HepG2 (cell line): Measurements from ENCODE around the gene SNX12. TPM values are rescaled to one million over a fixed set of nuclear protein-coding genes. Genes with fewer than 3 reads are reported as not detected.

Experiments used
- ATAC-seq: fragments of 200-7000 bp; cut with Tn5 transposase; 3 replicates; pipeline ENCODE4 v1.9.1; 2020; ENCODE audit warnings: mild to moderate bottlenecking, moderate library complexity
- BruUV-seq: library from RNA; stranded (reverse); fragments of 400-500 nt; replicated peaks from 2 replicates; lab custom pipeline; 2021; lab: Mats Ljungman, UMichigan
- CTCF ChIA-PET: fragments of 300-600 bp; formaldehyde crosslinking; extraction: SDS; loops from one replicate; lab custom pipeline; 2021; ENCODE audit warnings: low total read pairs, inconsistent platforms, low intra/inter-chr PET ratio; lab: Yijun Ruan, JAX
- POLR2A ChIA-PET: fragments of 350-600 bp; sonication (Branson Sonifier 250); formaldehyde crosslinking; loops from one replicate; lab custom pipeline; 2020; ENCODE audit warnings: antibody characterized with exemption, inconsistent platforms; lab: Yijun Ruan, JAX
- DNase-seq: peaks from one replicate; pipeline ENCODE4 v3.0.0-alpha.2; 2015; ENCODE audit warnings: low spot score
- FAIRE-seq: peaks from 3 replicates; lab custom pipeline; 2011; peaks lifted over from hg19 to GRCh38; lab: Jason Lieb, UNC
- H2AFZ ChIP-seq: one replicate; pipeline ENCODE4 v1.6.1; 2011; ENCODE audit warnings: low read length, inconsistent platforms
- H3K27ac ChIP-seq: fragments of 300-600 bp; 3 replicates; pipeline ENCODE4 v1.8.0; 2011; ENCODE audit warnings: mixed run types, mild to moderate bottlenecking, mixed read lengths, low read length, inconsistent platforms; ENCODE audit not compliant: insufficient read depth; ENCODE audit errors: extremely low read length
- H3K27me3 ChIP-seq, 2 experiments: fragments of 200-600 bp in 1 of 2; 2 replicates in 1 of 2; 3 replicates in 1 of 2; pipeline versions ENCODE4 v1.6.0 to v1.8.0; 2011; ENCODE audit warnings: low read length in 2 of 2, mild to moderate bottlenecking in 2 of 2, moderate library complexity in 2 of 2, inconsistent platforms in 1 of 2; ENCODE audit not compliant: insufficient read depth in 2 of 2, control insufficient read depth in 1 of 2
- H3K36me3 ChIP-seq, 2 experiments: fragments of 200-600 bp in 1 of 2; replicated peaks in 1 of 2; 2 replicates in 1 of 2; 3 replicates in 1 of 2; pipeline versions ENCODE4 v1.5.1 to v1.8.0; 2011; ENCODE audit warnings: low read length in 2 of 2, inconsistent platforms in 1 of 2; ENCODE audit not compliant: insufficient read depth in 2 of 2, control insufficient read depth in 1 of 2
- H3K4me1 ChIP-seq: 2 replicates; pipeline ENCODE4 v1.5.1; 2012; ENCODE audit warnings: low read length, inconsistent platforms; ENCODE audit not compliant: insufficient read depth
- H3K4me2 ChIP-seq: 2 replicates; pipeline ENCODE4 v1.6.0; 2011; ENCODE audit warnings: low read depth, low read length, inconsistent platforms
- H3K4me3 ChIP-seq, 3 experiments: fragments of 200-600 bp in 1 of 3; sonication (generic), shearing (Covaris generic) in 1 of 3; replicated peaks in 1 of 3; 2 replicates each; pipeline ENCODE4 v1.5.1; 2011 to 2016; ENCODE audit warnings: low read length in 3 of 3, inconsistent platforms in 2 of 3, low read depth in 2 of 3, mild to moderate bottlenecking in 2 of 3, control low read depth in 1 of 3, mixed read lengths in 1 of 3; ENCODE audit not compliant: insufficient read depth in 1 of 3
- H3K79me2 ChIP-seq: one replicate; pipeline ENCODE4 v1.6.1; 2011; ENCODE audit warnings: low read length, inconsistent platforms; ENCODE audit not compliant: insufficient read depth
- H3K9ac ChIP-seq: 2 replicates; pipeline ENCODE4 v1.6.0; 2011; ENCODE audit warnings: mild to moderate bottlenecking, low read depth, low read length, inconsistent platforms; ENCODE audit not compliant: insufficient read depth
- H3K9me3 ChIP-seq: 2 replicates; pipeline ENCODE4 v1.5.1; 2012; ENCODE audit warnings: mild to moderate bottlenecking, low read length
- H4K20me1 ChIP-seq: 2 replicates; pipeline ENCODE4 v1.6.0; 2011; ENCODE audit warnings: inconsistent platforms, mild to moderate bottlenecking, low read length, moderate library complexity; ENCODE audit not compliant: insufficient read depth
- ARID3A ChIP-seq: IDR thresholded peaks from 2 replicates; pipeline ENCODE4 v1.6.1; 2012; ENCODE audit warnings: low read depth, low read length, improper control_type of control experiment
- CEBPB ChIP-seq: IDR thresholded peaks from 2 replicates; pipeline ENCODE4 v1.6.1; 2011; ENCODE audit warnings: low read depth, low read length, improper control_type of control experiment, borderline replicate concordance
- CEBPG ChIP-seq: IDR thresholded peaks from 2 replicates; pipeline ENCODE4 v1.6.1; 2016
- GPN1 ChIP-seq: sonication (generic); formaldehyde crosslinking; IDR thresholded peaks from 2 replicates; pipeline ENCODE4 v1.5.1; 2020; ENCODE audit warnings: missing genetic modification reagents, borderline replicate concordance
- MIXL1 ChIP-seq: IDR thresholded peaks from 2 replicates; pipeline ENCODE4 v1.6.1; 2016
- PHB2 ChIP-seq: fragments of 450-650 bp; IDR thresholded peaks from 2 replicates; pipeline ENCODE4 v1.6.1; 2018; ENCODE audit not compliant: partially characterized antibody
- POLR2G ChIP-seq: fragments of 200-400 bp; formaldehyde crosslinking; IDR thresholded peaks from 2 replicates; pipeline ENCODE4 v1.6.1; 2018; ENCODE audit warnings: mild to moderate bottlenecking, low read depth, low read length, moderate library complexity
- TEAD3 ChIP-seq: optimal IDR thresholded peaks from 2 replicates; pipeline ENCODE3; 2016; ENCODE audit warnings: borderline replicate concordance
- ZBTB20 ChIP-seq: sonication (generic); formaldehyde crosslinking; IDR thresholded peaks from 2 replicates; pipeline ENCODE4 v1.8.1; 2023; ENCODE audit warnings: missing genetic modification reagents, low read depth, mild to moderate bottlenecking, borderline replicate concordance
- ZNF296 ChIP-seq: sonication (generic); formaldehyde crosslinking; conservative IDR thresholded peaks from 2 replicates; pipeline ENCODE4 v1.5.0; 2020; ENCODE audit warnings: mild to moderate bottlenecking, missing genetic modification reagents
- ZNF326 ChIP-seq: sonication (generic); formaldehyde crosslinking; IDR thresholded peaks from 2 replicates; pipeline ENCODE4 v1.4.0; 2020; ENCODE audit warnings: missing genetic modification reagents, borderline replicate concordance
- ZNF432 ChIP-seq: sonication (generic); formaldehyde crosslinking; IDR thresholded peaks from 2 replicates; pipeline ENCODE4 v1.5.0; 2020; ENCODE audit warnings: missing genetic modification reagents, mild to moderate bottlenecking, borderline replicate concordance
- ZNF724P ChIP-seq: sonication (generic); formaldehyde crosslinking; IDR thresholded peaks from 2 replicates; pipeline ENCODE4 v1.8.0; 2022; ENCODE audit warnings: missing genetic modification reagents, borderline replicate concordance
- ZNF792 ChIP-seq: IDR thresholded peaks from 2 replicates; pipeline ENCODE4 v1.6.1; 2016
- WGBS: methylation state at CpG from one replicate; pipeline ENCODE4 v1.1.6; 2017; ENCODE audit warnings: low lambda C conversion rate; 5-methylcytosine and 5-hydroxymethylcytosine counted together
- in situ Hi-C: cut with HindIII; loops from 2 replicates; pipeline ENCODE4 v1.10.0; 2017; ENCODE audit warnings: low pct_unique_long_range_greater_than_20kb; ENCODE audit not compliant: extremely low pct_ligation_motif_present
- intact Hi-C: fragments of 100-400 bp; cut with micrococcal nuclease; formaldehyde crosslinking; loops from one replicate; pipeline ENCODE4 v1.10.0; 2022; ENCODE audit not compliant: unreplicated experiment
- polyA plus RNA-seq, 8 experiments: library from polyadenylated mRNA; depleted of rRNA in 3 of 8; stranded (reverse) in 7 of 8; unstranded in 1 of 8; fragments of >200 nt; fragmentation: Illumina TruSeq in 4 of 8; extraction: Trizol in 4 of 8; gene quantifications; 2 replicates each; pipeline versions ENCODE4 v1.2.1 to v1.2.3, GENCODE V29; 2011 to 2016; ENCODE audit warnings: low read depth in 4 of 8, missing spikeins in 1 of 8, mixed read lengths in 1 of 8; ENCODE audit not compliant: insufficient read depth in 1 of 8
- total RNA-seq, 5 experiments: library from RNA; depleted of rRNA; stranded (reverse); fragments of >200 nt; fragmentation: Illumina TruSeq; extraction: Trizol; gene quantifications; 2 replicates each; pipeline ENCODE4 v1.2.3, GENCODE V29; 2016; ENCODE audit warnings: low read depth in 1 of 5
- TF ChIP-seq, protein P1 (sequence below): sonication (generic); formaldehyde crosslinking; conservative IDR thresholded peaks from 2 replicates; pipeline ENCODE4 v1.4.0; 2020; ENCODE audit warnings: mild to moderate bottlenecking, missing genetic modification reagents, moderate library complexity
- TF ChIP-seq, protein P2 (sequence below): IDR thresholded peaks from 2 replicates; pipeline ENCODE4 v1.6.1; 2016; ENCODE audit warnings: missing compliant biosample characterization, missing genetic modification reagents, borderline replicate concordance
- TF ChIP-seq, protein P3 (sequence below): sonication (generic); formaldehyde crosslinking; IDR thresholded peaks from 2 replicates; pipeline ENCODE4 v1.5.0; 2020; ENCODE audit warnings: missing genetic modification reagents

SNX12 gene
- total and polyA plus RNA-seq, 2 of the 13 experiments (the other 11 are each of a cell fraction or from before 2014, with no cell fraction given): 30.3 to 42.2 TPM

GRCh38 chrX:71081330-71082123 lies 13.4 kb upstream of the SNX12 start:
- FAIRE-seq (peak; percentile 59), ATAC-seq (peak; percentile 97), DNase-seq (peak; percentile 81)
- peak overlapping the region in 1 of 3 experiments; percentile 28; a peak in 2 of 6 replicates for H3K4me3 ChIP-seq
- no peaks in the 10 kb centered on the region for H4K20me1 ChIP-seq
- no peaks in the 10 kb centered on the region for H3K9me3 ChIP-seq
- 0% methylated on average over 2 of the region's 3 CpGs for WGBS
- peak overlapping the region; percentile 58 for H3K27ac ChIP-seq
- H3K4me2 ChIP-seq: peak overlapping the region; percentile 53
- POLR2A ChIA-PET: interaction anchor here (1.2 kb wide), 1 partner anchor 14 kb away, joined by 4 read pairs; the partner anchor contains the start of gene SNX12
- peaks cover 29% of the 10 kb centered on the region for H3K4me1 ChIP-seq
- no peaks in the 10 kb centered on the region for H3K79me2 ChIP-seq
- no TSS peak for BruUV-seq
- no peaks in the 10 kb centered on the region for H3K36me3 ChIP-seq
- in situ Hi-C loops (no loop called here), intact Hi-C loops (no loop called here)
- no peaks in the 10 kb centered on the region for H3K27me3 ChIP-seq
- no peak overlapping the region for H3K9ac ChIP-seq
- no peak overlapping the region for H2AFZ ChIP-seq
- CTCF ChIA-PET: no interaction called here
- TF ChIP-seq ZBTB20 (CRISPR knock-in tag) (peak; percentile 100), CEBPB (peak; percentile 82), TEAD3 (CRISPR knock-in tag) (peak; percentile 65), GPN1 (no peak), ZNF792 (CRISPR knock-in tag) (0 out of 2 replicates have a peak, but pooled peaks have one; percentile 21), ZNF724P (CRISPR knock-in tag) (no peak), POLR2G (no peak), CEBPG (CRISPR knock-in tag) (peak; percentile 90), PHB2 (no peak), MIXL1 (0 out of 2 replicates have a peak, but pooled peaks have one; percentile 17), ZNF432 (CRISPR knock-in tag) (no peak), ZNF296 (no peak), ZNF326 (no peak), ARID3A (peak; percentile 39)
- TF ChIP-seq, protein P1, sequence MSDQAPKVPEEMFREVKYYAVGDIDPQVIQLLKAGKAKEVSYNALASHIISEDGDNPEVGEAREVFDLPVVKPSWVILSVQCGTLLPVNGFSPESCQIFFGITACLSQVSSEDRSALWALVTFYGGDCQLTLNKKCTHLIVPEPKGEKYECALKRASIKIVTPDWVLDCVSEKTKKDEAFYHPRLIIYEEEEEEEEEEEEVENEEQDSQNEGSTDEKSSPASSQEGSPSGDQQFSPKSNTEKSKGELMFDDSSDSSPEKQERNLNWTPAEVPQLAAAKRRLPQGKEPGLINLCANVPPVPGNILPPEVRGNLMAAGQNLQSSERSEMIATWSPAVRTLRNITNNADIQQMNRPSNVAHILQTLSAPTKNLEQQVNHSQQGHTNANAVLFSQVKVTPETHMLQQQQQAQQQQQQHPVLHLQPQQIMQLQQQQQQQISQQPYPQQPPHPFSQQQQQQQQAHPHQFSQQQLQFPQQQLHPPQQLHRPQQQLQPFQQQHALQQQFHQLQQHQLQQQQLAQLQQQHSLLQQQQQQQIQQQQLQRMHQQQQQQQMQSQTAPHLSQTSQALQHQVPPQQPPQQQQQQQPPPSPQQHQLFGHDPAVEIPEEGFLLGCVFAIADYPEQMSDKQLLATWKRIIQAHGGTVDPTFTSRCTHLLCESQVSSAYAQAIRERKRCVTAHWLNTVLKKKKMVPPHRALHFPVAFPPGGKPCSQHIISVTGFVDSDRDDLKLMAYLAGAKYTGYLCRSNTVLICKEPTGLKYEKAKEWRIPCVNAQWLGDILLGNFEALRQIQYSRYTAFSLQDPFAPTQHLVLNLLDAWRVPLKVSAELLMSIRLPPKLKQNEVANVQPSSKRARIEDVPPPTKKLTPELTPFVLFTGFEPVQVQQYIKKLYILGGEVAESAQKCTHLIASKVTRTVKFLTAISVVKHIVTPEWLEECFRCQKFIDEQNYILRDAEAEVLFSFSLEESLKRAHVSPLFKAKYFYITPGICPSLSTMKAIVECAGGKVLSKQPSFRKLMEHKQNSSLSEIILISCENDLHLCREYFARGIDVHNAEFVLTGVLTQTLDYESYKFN: peak; percentile 83
- TF ChIP-seq, protein P2, sequence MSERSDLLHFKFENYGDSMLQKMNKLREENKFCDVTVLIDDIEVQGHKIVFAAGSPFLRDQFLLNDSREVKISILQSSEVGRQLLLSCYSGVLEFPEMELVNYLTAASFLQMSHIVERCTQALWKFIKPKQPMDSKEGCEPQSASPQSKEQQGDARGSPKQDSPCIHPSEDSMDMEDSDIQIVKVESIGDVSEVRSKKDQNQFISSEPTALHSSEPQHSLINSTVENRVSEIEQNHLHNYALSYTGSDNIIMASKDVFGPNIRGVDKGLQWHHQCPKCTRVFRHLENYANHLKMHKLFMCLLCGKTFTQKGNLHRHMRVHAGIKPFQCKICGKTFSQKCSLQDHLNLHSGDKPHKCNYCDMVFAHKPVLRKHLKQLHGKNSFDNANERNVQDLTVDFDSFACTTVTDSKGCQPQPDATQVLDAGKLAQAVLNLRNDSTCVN (CRISPR knock-in tag): peak; percentile 100
- TF ChIP-seq, protein P3, sequence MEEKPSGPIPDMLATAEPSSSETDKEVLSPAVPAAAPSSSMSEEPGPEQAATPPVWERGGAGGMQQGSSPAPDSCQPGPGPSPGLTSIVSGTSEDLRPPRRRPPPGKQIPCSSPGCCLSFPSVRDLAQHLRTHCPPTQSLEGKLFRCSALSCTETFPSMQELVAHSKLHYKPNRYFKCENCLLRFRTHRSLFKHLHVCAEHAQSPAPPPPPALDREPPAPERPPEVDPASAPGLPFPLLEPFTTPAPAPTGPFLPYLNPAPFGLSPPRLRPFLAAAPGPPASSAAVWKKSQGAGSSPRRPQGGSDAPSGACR (CRISPR knock-in tag): no peak
